HG03575 (cell line): ENCODE data around the gene STUM.
"Not testable (repeated sequence)": the region's sequence is repeated elsewhere in the genome, so short reads cannot be mapped to it uniquely, and the experiment has no call there.

Experiments
- ATAC-seq: cut with Tn5 transposase; IDR thresholded peaks from one replicate; pipeline ENCODE4 v1.9.1; 2021; ENCODE audit not compliant: unreplicated experiment, insufficient number of reproducible peaks, low FRiP score; ENCODE audit errors: extremely low read depth

Gene STUM

GRCh38 chr1:226609836-226610455, 61.4 kb downstream of the STUM start:
- no peak for ATAC-seq

- ATAC-seq, result no peak
These were observed 62.1 kb downstream of the STUM start for GRCh38 chr1:226610671-226611070.

GRCh38 chr1:226611301-226611700, 62.7 kb downstream of the STUM start:
- no peak for ATAC-seq

GRCh38 chr1:226611980-226612379, 63.4 kb downstream of the STUM start:
- not testable (repeated sequence) for ATAC-seq

- ATAC-seq, result no peak
These were observed 67.3 kb downstream of the STUM start for GRCh38 chr1:226615876-226616275.

GRCh38 chr1:226616636-226617035, 68.1 kb downstream of the STUM start:
- ATAC-seq, result no peak

GRCh38 chr1:226617109-226617508, 68.5 kb downstream of the STUM start:
- ATAC-seq, result no peak

GRCh38 chr1:226617719-226618118, 69.2 kb downstream of the STUM start:
- ATAC-seq, result not testable (repeated sequence)

GRCh38 chr1:226618380-226618779, 69.8 kb downstream of the STUM start:
- no peak for ATAC-seq

- ATAC-seq, result no peak
These were observed 70.5 kb downstream of the STUM start for GRCh38 chr1:226619031-226619430.

GRCh38 chr1:226622012-226622411, 73.4 kb downstream of the STUM start:
- no peak for ATAC-seq

GRCh38 chr1:226624526-226624925, 76.0 kb downstream of the STUM start:
- ATAC-seq, result no peak

- ATAC-seq, result no peak
These were observed 76.8 kb downstream of the STUM start for GRCh38 chr1:226625326-226625725.

- ATAC-seq, result no peak
These were observed 77.4 kb downstream of the STUM start for GRCh38 chr1:226625832-226626576.

- ATAC-seq, result no peak
These were observed 78.0 kb downstream of the STUM start for GRCh38 chr1:226626577-226626956.

GRCh38 chr1:226627050-226627755, 78.6 kb downstream of the STUM start:
- no peak for ATAC-seq

- no peak for ATAC-seq
These were observed 79.5 kb downstream of the STUM start for GRCh38 chr1:226627924-226628611.

GRCh38 chr1:226628612-226629155, 80.1 kb downstream of the STUM start:
- no peak for ATAC-seq

GRCh38 chr1:226629210-226629895, 80.8 kb downstream of the STUM start:
- ATAC-seq, result no peak
